GM12801 (cell line): ENCODE data around the gene SETD4.

ENCODE experiments used
- CTCF ChIP-seq: IDR thresholded peaks from one replicate; pipeline ENCODE4 v1.5.1; 2011; ENCODE audit warnings: control low read depth; ENCODE audit not compliant: insufficient read length; ENCODE audit errors: extremely low read depth

The SETD4 gene

GRCh38 chr21:36099000-36099399, 38.7 kb upstream of the SETD4 start:
- TF ChIP-seq CTCF, result no peak

GRCh38 chr21:36098182-36098532, 37.8 kb upstream of the SETD4 start:
- no peak for TF ChIP-seq CTCF

DNA sequence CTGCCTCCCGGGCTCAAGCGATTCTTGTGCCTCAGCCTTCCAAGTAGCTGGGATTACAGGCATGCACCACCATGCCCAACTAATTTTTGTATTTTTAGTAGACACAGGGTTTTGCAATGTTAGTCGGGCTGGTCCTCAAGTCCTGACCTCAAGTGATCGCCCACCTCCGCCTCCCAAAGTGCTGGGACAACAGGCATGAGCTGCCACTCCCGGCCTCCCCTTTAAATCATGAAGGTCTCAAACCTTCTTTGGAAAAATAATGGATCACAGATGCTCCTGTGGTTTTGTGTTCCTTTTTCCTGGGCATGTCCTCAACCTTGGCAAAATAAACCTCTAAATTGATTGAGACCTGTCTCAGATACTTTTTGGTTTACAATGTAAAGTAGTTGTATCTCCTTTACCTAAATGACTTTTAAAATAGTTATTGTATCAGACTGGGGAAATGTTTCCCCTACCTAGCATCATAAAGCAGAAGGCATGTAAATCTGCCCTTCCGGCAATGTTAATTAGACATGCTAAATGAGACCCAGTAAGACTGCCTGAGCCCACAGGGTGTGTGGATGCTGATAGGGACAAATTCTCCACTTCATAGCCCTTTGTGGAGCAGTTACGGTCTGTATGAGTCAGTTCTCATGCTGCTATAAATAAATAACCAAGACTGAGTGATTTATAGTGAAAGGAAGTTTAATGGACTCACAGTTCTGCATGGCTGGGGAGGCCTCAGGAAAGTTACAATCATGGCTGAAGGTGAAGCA, 37.3 kb upstream of the SETD4 start:
- no peak for TF ChIP-seq CTCF

GRCh38 chr21:36096398-36097290, 36.3 kb upstream of the SETD4 start:
- TF ChIP-seq CTCF, result no peak

DNA sequence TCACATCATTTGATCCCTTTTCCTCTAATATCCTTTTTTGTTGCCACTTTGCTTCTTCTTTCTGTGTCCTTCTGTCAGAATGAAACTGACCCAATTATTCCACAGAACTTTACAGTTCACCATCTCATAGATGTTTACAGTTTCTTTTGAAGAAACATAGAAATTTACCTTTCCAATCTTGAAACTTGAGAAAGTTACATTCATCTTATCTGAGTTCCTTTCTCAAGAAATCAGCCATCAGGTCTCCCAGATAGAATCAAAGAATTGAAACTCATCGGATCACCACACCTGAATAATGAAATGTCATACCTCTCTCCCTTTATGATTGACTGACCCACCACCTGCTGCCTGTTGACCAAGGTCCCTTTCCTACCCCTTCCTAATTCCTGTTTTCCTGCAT, 33.2 kb upstream of the SETD4 start:
- TF ChIP-seq CTCF, result no peak

GRCh38 chr21:36092681-36093080, 32.4 kb upstream of the SETD4 start:
- no peak for TF ChIP-seq CTCF

GRCh38 chr21:36089946-36090345, 29.6 kb upstream of the SETD4 start:
- no peak for TF ChIP-seq CTCF
